GM19468 (cell line): ENCODE data around the gene MUC5B.

ENCODE experiments used
- ATAC-seq: cut with Tn5 transposase; IDR thresholded peaks from one replicate; pipeline ENCODE4 v1.9.1; 2021; ENCODE audit warnings: mild to moderate bottlenecking, moderate library complexity, moderate number of reproducible peaks; ENCODE audit not compliant: unreplicated experiment; ENCODE audit errors: extremely low read depth

MUC5B gene

GRCh38 chr11:1230456-1231395 lies 7.9 kb downstream of the MUC5B start:
- no peak for ATAC-seq

GRCh38 chr11:1231396-1232020 lies 8.6 kb downstream of the MUC5B start:
- no peak for ATAC-seq

GRCh38 chr11:1232021-1232882 lies 9.4 kb downstream of the MUC5B start:
- no peak for ATAC-seq

- no peak for ATAC-seq
Observed at GRCh38 chr11:1232883-1233321, 10.0 kb downstream of the MUC5B start.

- ATAC-seq, result no peak
Observed at GRCh38 chr11:1233351-1234053, 10.6 kb downstream of the MUC5B start.

GRCh38 chr11:1234054-1234720 lies 11.3 kb downstream of the MUC5B start:
- no peak for ATAC-seq

- no peak for ATAC-seq
Observed at GRCh38 chr11:1234771-1235305, 12.0 kb downstream of the MUC5B start.

GRCh38 chr11:1235306-1235900 lies 12.5 kb downstream of the MUC5B start:
- no peak for ATAC-seq

- no peak for ATAC-seq
Observed at GRCh38 chr11:1235901-1236315, 13.0 kb downstream of the MUC5B start.

GRCh38 chr11:1236316-1237127 lies 13.7 kb downstream of the MUC5B start:
- no peak for ATAC-seq

- no peak for ATAC-seq
Observed at GRCh38 chr11:1237128-1237580, 14.3 kb downstream of the MUC5B start.

- no peak for ATAC-seq
Observed at GRCh38 chr11:1237851-1238250, 15.0 kb downstream of the MUC5B start.

- no peak for ATAC-seq
Observed at GRCh38 chr11:1238767-1239595, 16.1 kb downstream of the MUC5B start.

- no peak for ATAC-seq
Observed at GRCh38 chr11:1239596-1240205, 16.8 kb downstream of the MUC5B start.

GRCh38 chr11:1240771-1241170 lies 17.9 kb downstream of the MUC5B start:
- no peak for ATAC-seq

GRCh38 chr11:1241706-1242105 lies 18.8 kb downstream of the MUC5B start:
- ATAC-seq, result no peak

GRCh38 chr11:1242289-1242688 lies 19.4 kb downstream of the MUC5B start:
- ATAC-seq, result no peak
